ENCODE data around the gene PLD1. TPM values are rescaled to one million over a fixed set of nuclear protein-coding genes. Genes with fewer than 3 reads are reported as not detected.

The PLD1 gene
- total RNA-seq, 2 experiments from 2014 or later, result 0.22 to 1.0 TPM

- ChIA-PET POLR2A (no interaction called here), CTCF (no interaction called here)
- no peak for TF ChIP-seq CTCF (IDR thresholded peaks at IDR 0.05)
- peaks cover 11% of the 10 kb centered on the region for H3K27me3 Mint-ChIP-seq
- Histone ChIP-seq H3K27ac (ENCODE audit: low read depth in 1 of 2, low read length in 2 of 2) (no peak overlapping the region), H3K9me3 (ENCODE audit: control insufficient read depth in 1 of 2, insufficient read depth in 1 of 2, low read length in 2 of 2) (no peaks in the 10 kb centered on the region), H3K36me3 (ENCODE audit: insufficient read depth, low read length) (no peaks in the 10 kb centered on the region), H3K27me3 (ENCODE audit: control insufficient read depth in 1 of 2, insufficient read depth in 2 of 2, low read length in 2 of 2) (no peaks in the 10 kb centered on the region), H3K4me3 (ENCODE audit: low read length) (no peak overlapping the region), H3K4me1 (ENCODE audit: insufficient read depth, low read length) (no peaks in the 10 kb centered on the region)
- H3K4me3 Mint-ChIP-seq, result no peak overlapping the region
- ATAC-seq (ENCODE audit: poor library complexity) (no peak), DNase-seq (no peak)
- no peaks in the 10 kb centered on the region for H3K9me3 Mint-ChIP-seq
- H3K36me3 Mint-ChIP-seq (ENCODE audit: low read depth), result no peaks in the 10 kb centered on the region
- H3K4me1 Mint-ChIP-seq (ENCODE audit: low read depth), result no peaks in the 10 kb centered on the region
- H3K27ac Mint-ChIP-seq, result no peak overlapping the region
- intact Hi-C loops (cut with DNase I, micrococcal nuclease), result no loop called here
Measured at GRCh38 chr3:171691485-171691884, 118.8 kb downstream of the PLD1 start.

DNA sequence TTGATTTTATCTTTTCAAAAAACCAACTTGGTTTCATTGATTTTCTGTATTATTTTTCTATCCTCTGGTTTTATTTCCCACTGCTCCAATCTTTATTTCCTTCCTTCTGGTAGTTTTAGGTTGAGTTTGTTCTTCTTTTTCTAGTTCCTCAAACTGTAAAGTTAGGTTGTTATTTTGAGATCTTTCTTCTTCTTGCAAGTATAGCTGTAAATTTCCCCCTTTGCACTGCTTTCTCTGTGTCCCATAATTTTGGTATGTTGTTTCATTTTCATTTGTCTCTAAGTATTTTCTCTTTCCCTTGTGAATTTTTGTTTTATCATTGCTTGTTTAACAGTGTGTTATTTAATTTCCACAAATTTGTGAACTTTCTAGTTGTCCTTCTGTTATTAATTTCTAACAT lies 120.0 kb downstream of the PLD1 start:
- ATAC-seq (ENCODE audit: poor library complexity), result no peak
- CTCF ChIA-PET, result no interaction called here
- Mint-ChIP-seq H3K27ac (no peak overlapping the region), H3K9me3 (no peaks in the 10 kb centered on the region), H3K4me1 (ENCODE audit: low read depth) (no peaks in the 10 kb centered on the region), H3K36me3 (ENCODE audit: low read depth) (no peaks in the 10 kb centered on the region), H3K27me3 (peaks cover 5% of the 10 kb centered on the region), H3K4me3 (no peak overlapping the region)
- POLR2A ChIA-PET, result no interaction called here
- H3K27me3 ChIP-seq (ENCODE audit: control insufficient read depth in 1 of 2, insufficient read depth in 2 of 2, low read length in 2 of 2), result no peaks in the 10 kb centered on the region
- H3K9me3 ChIP-seq (ENCODE audit: control insufficient read depth in 1 of 2, insufficient read depth in 1 of 2, low read length in 2 of 2), result no peaks in the 10 kb centered on the region
- intact Hi-C loops (cut with DNase I, micrococcal nuclease), result no loop called here
- H3K36me3 ChIP-seq (ENCODE audit: insufficient read depth, low read length), result no peaks in the 10 kb centered on the region
- H3K27ac ChIP-seq (ENCODE audit: low read depth in 1 of 2, low read length in 2 of 2), result no peak overlapping the region
- DNase-seq, result no peak
- no peaks in the 10 kb centered on the region for H3K4me1 ChIP-seq (ENCODE audit: insufficient read depth, low read length)
- TF ChIP-seq CTCF (IDR thresholded peaks at IDR 0.05), result no peak
- H3K4me3 ChIP-seq (ENCODE audit: low read length), result no peak overlapping the region

- DNase-seq (no peak), ATAC-seq (ENCODE audit: poor library complexity) (no peak)
- no peaks in the 10 kb centered on the region for H3K4me1 ChIP-seq (ENCODE audit: insufficient read depth, low read length)
- Mint-ChIP-seq H3K27ac (no peak overlapping the region), H3K36me3 (ENCODE audit: low read depth) (no peaks in the 10 kb centered on the region), H3K4me3 (no peak overlapping the region), H3K9me3 (no peaks in the 10 kb centered on the region), H3K27me3 (peaks cover 5% of the 10 kb centered on the region), H3K4me1 (ENCODE audit: low read depth) (no peaks in the 10 kb centered on the region)
- ChIA-PET POLR2A (interaction anchor here (1.0 kb wide), 1 partner anchor 10 kb away, joined by 3 read pairs; no protein-coding TSS in a partner anchor), CTCF (no interaction called here)
- no peak overlapping the region for H3K27ac ChIP-seq (ENCODE audit: low read depth in 1 of 2, low read length in 2 of 2)
- H3K9me3 ChIP-seq (ENCODE audit: control insufficient read depth in 1 of 2, insufficient read depth in 1 of 2, low read length in 2 of 2), result no peaks in the 10 kb centered on the region
- no peaks in the 10 kb centered on the region for H3K27me3 ChIP-seq (ENCODE audit: control insufficient read depth in 1 of 2, insufficient read depth in 2 of 2, low read length in 2 of 2)
- intact Hi-C loops (cut with DNase I, micrococcal nuclease), result no loop called here
- H3K4me3 ChIP-seq (ENCODE audit: low read length), result no peak overlapping the region
- H3K36me3 ChIP-seq (ENCODE audit: insufficient read depth, low read length), result no peaks in the 10 kb centered on the region
- TF ChIP-seq CTCF (IDR thresholded peaks at IDR 0.05), result no peak
Measured at GRCh38 chr3:171688593-171688992, 121.7 kb downstream of the PLD1 start.

Data from CD4-positive, alpha-beta T cell (primary cell).